ENCODE results near the gene PVRIG. TPM values are rescaled to one million over a fixed set of nuclear protein-coding genes. Genes with fewer than 3 reads are reported as not detected.

Gene PVRIG
- total and polyA plus RNA-seq, 2 of the 4 experiments (the other 2 are of a cell fraction) = not detected

GRCh38 chr7:100191775-100192174 lies 28.0 kb upstream of the PVRIG start:
- H3K4me2 ChIP-seq (ENCODE audit: low read depth, low read length) = no peak overlapping the region; the same call in 1 of the 2 replicates
- no peaks in the 10 kb centered on the region for H3K27me3 ChIP-seq (ENCODE audit: control insufficient read depth, insufficient read depth, low read length)
- no peaks in the 10 kb centered on the region for H3K36me3 ChIP-seq (ENCODE audit: control insufficient read depth, insufficient read depth, low read length)
- no peak overlapping the region for H2AFZ ChIP-seq (replicated peaks; ENCODE audit: low read length, poor library complexity)
- H4K91ac ChIP-seq (ENCODE audit: insufficient read depth, low read depth, low read length) = no peak overlapping the region
- CTCF ChIA-PET = no interaction called here
- POLR2A ChIA-PET (ENCODE audit: unreplicated experiment) = no interaction called here
- no peak overlapping the region for H3K9ac ChIP-seq (ENCODE audit: low read depth, low read length)
- TF ChIP-seq CEBPB (IDR thresholded peaks at IDR 0.05; ENCODE audit: low read depth, low read length) (0 out of 2 replicates have a peak, but pooled peaks have one; percentile 10), FOS (IDR thresholded peaks at IDR 0.05; ENCODE audit: low read depth, low read length) (no peak), MAFK (IDR thresholded peaks at IDR 0.05; ENCODE audit: low read depth, low read length) (peak; percentile 17; the same call in 1 of the 2 replicates)
- no TSS peak for BruUV-seq (replicated peaks)
- H2AK5ac ChIP-seq (ENCODE audit: low read depth, low read length) = no peak overlapping the region
- ATAC-seq (ENCODE audit: low read depth) = peak; percentile 77
- H4K20me1 ChIP-seq (ENCODE audit: insufficient read depth, low read length) = no peaks in the 10 kb centered on the region
- H2BK120ac ChIP-seq (ENCODE audit: low read depth, low read length) = no peak overlapping the region
- no peak overlapping the region for H3K14ac ChIP-seq (replicated peaks; ENCODE audit: low read depth, low read length)
- H3K9me1 ChIP-seq (ENCODE audit: insufficient read depth, low read length) = no peaks in the 10 kb centered on the region
- H3K56ac ChIP-seq (ENCODE audit: extremely low read depth, insufficient read depth, low read length) = no peak overlapping the region
- DNase-seq = peak; percentile 78
- no peak overlapping the region; the same call in 1 of the 2 replicates for H2BK20ac ChIP-seq (ENCODE audit: low read depth, low read length)
- H3K4ac ChIP-seq (ENCODE audit: low read depth, low read length) = no peak overlapping the region
- no peak overlapping the region for H2BK15ac ChIP-seq (ENCODE audit: low read depth, low read length)
- no peak overlapping the region for H3K18ac ChIP-seq (ENCODE audit: low read depth, low read length)
- no peak overlapping the region for H3K4me3 ChIP-seq (ENCODE audit: insufficient read depth, low read depth, low read length)
- no peak overlapping the region for H2AK9ac ChIP-seq (replicated peaks; ENCODE audit: low read depth, low read length, poor library complexity)
- no peak overlapping the region for H2BK5ac ChIP-seq (ENCODE audit: low read depth, low read length, poor library complexity, severe bottlenecking)
- H3K4me1 ChIP-seq (ENCODE audit: control insufficient read depth, insufficient read depth, low read length) = peaks cover 2% of the 10 kb centered on the region; the same call in 1 of the 2 replicates
- H4K8ac ChIP-seq (ENCODE audit: low read depth in 2 of 2, low read length in 2 of 2) = no peak overlapping the region
- no peaks in the 10 kb centered on the region for H3K9me3 ChIP-seq (ENCODE audit: control insufficient read depth, insufficient read depth, low read length)
- intact Hi-C loops (cut with micrococcal nuclease) = no loop called here
- H3K23ac ChIP-seq (ENCODE audit: low read depth, low read length) = no peak overlapping the region
- no peaks in the 10 kb centered on the region for H3K79me1 ChIP-seq (ENCODE audit: low read depth in 1 of 2, low read length in 2 of 2)
- no peak overlapping the region for H4K5ac ChIP-seq (ENCODE audit: low read depth, low read length)
- in situ Hi-C loops (cut with MboI; ENCODE audit: low sequenced_read_pairs) = no loop called here
- dilution Hi-C loops (cut with HindIII; ENCODE audit: low sequenced_read_pairs, unreplicated experiment) = no loop called here
- no peak overlapping the region for H3K27ac ChIP-seq (ENCODE audit: insufficient read depth, low read length)
- WGBS, 2 experiments (ENCODE audit: extremely low coverage in 2 of 2, insufficient read length in 1 of 2) = no CpG with 5 or more reads among the region's 2 CpGs

All from IMR-90 (cell line).